AG04449 (cell line): ENCODE results near the gene TSPAN16.
"Not testable (repeated sequence)": the region's sequence is repeated elsewhere in the genome, so short reads cannot be mapped to it uniquely, and the experiment has no call there.

Experiments used
- CTCF ChIA-PET: fragments of 350-600 bp; formaldehyde crosslinking; extraction: SDS; loops from one replicate; lab custom pipeline; 2021; ENCODE audit warnings: antibody characterized with exemption; lab: Yijun Ruan, JAX
- POLR2A ChIA-PET: fragments of 400-600, 350-600 bp; formaldehyde crosslinking; extraction: SDS; loops from one replicate; lab custom pipeline; 2020; ENCODE audit warnings: antibody characterized with exemption, inconsistent platforms; lab: Yijun Ruan, JAX
- DNase-seq: peaks from one replicate; pipeline ENCODE4 v3.0.0-alpha.2; 2010; ENCODE audit warnings: low read depth, low spot score
- H3K4me3 ChIP-seq: 2 replicates; pipeline ENCODE4 v1.5.1; 2011; ENCODE audit warnings: low read depth, mild to moderate bottlenecking, control low read depth, low read length
- TF ChIP-seq, protein P1 (sequence below): IDR thresholded peaks from one replicate; pipeline ENCODE4 v1.5.1; 2011; ENCODE audit warnings: mild to moderate bottlenecking, moderate library complexity, low read length, control low read depth, inconsistent platforms; ENCODE audit not compliant: insufficient read depth; ENCODE audit errors: missing control alignments

TSPAN16 gene

DNA sequence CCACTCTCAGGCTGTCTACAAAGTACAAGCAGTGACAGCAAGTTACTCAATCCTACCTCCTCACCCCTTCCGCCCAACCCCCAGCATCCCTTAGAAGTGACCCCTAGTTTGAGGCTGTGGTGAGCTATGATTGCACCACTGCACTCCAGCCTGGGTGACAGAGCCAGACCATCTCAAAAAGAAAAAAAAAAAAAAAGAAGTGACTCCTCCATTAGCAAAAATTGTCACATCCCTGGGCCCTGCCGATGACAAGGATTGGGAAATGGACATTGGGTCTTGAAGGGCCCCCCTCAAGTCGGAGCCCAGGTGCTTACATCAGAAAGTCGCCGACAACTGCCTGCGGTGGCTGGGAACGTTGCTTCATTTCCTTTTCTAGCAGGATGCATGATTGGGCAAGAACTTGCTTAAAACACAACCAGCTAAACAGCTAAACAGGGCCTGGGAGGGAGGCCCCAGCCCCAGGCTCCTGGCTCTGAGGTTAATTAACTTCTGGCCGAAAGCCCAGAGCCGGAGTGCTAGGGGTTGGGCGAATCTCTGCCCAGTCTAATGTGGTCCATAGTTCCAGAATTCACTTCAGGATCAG is 28.2 kb downstream of the TSPAN16 start:
- TF ChIP-seq, protein P1, sequence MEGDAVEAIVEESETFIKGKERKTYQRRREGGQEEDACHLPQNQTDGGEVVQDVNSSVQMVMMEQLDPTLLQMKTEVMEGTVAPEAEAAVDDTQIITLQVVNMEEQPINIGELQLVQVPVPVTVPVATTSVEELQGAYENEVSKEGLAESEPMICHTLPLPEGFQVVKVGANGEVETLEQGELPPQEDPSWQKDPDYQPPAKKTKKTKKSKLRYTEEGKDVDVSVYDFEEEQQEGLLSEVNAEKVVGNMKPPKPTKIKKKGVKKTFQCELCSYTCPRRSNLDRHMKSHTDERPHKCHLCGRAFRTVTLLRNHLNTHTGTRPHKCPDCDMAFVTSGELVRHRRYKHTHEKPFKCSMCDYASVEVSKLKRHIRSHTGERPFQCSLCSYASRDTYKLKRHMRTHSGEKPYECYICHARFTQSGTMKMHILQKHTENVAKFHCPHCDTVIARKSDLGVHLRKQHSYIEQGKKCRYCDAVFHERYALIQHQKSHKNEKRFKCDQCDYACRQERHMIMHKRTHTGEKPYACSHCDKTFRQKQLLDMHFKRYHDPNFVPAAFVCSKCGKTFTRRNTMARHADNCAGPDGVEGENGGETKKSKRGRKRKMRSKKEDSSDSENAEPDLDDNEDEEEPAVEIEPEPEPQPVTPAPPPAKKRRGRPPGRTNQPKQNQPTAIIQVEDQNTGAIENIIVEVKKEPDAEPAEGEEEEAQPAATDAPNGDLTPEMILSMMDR = no peak
- CTCF ChIA-PET = interaction anchor here (0.9 to 2.2 kb wide), 6 partner anchors 18 to 158 kb away, joined by 3 to 9 read pairs (median 4); no protein-coding TSS in a partner anchor
- DNase-seq = peak; percentile 87
- H3K4me3 ChIP-seq = peak overlapping the region; percentile 37
- POLR2A ChIA-PET = interaction anchor here (0.6 kb wide), 2 partner anchors 233 to 1214 kb away, joined by 3 read pairs; no protein-coding TSS in a partner anchor

DNA sequence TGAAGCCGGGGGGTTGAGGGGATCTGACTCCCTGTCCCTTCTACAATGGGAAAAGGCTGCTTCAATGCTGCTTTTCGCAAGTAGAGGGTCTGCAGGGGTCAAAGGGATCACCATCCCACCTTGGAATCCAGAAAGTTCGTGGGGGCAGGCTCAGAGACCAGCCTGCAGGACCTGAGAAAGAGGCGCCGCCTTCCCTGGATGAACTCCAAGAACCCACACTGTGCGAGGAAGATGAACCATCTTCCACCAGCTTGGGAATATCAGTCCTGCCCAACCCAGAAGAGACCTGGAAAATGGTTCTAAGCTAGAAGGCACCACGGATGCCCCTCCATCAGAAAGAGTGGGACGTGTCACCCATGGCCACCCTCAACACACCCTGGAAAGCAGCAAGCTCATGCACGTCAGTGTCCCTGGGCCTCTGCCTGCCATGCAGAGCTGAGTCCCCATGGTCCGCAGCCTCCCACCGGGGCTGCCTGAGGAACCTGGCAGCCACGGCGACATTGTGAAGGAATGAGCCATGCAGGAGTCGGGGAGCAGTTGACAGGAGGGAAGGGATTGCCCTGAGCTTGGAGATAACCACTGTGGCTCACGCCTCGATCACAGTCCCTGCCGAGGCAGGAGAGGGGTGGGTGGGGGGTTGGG is 28.9 kb downstream of the TSPAN16 start:
- ChIA-PET POLR2A (interaction anchor here (0.6 kb wide), 1 partner anchor 1214 kb away, joined by 3 read pairs; no protein-coding TSS in a partner anchor), CTCF (interaction anchor here (0.9 to 1.5 kb wide), 5 partner anchors 19 to 158 kb away, joined by 3 to 5 read pairs (median 4); no protein-coding TSS in a partner anchor)
- no peak for DNase-seq
- H3K4me3 ChIP-seq = no peak overlapping the region
- TF ChIP-seq, protein P1 = no peak

DNA sequence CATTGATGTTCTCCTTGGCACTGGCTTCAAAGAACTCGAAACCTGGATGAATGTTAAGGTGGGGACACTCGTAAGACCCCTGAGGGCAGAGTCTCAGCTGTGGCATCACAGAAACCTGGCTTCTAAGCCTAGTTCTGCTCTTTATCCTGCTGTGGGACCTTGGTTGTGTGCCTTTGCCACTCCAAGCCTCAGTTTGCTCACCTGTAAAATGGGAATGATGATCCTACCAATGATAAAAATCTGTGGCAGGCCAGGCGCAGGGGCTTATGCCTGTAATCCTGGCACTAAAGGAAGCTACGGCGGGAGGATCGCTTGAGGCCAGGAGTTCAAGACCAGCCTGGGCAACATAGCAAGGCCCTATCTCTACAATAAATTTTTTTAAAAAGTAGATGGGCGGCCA is 29.6 kb downstream of the TSPAN16 start:
- TF ChIP-seq, protein P1 = no peak
- POLR2A ChIA-PET = no interaction called here

DNA sequence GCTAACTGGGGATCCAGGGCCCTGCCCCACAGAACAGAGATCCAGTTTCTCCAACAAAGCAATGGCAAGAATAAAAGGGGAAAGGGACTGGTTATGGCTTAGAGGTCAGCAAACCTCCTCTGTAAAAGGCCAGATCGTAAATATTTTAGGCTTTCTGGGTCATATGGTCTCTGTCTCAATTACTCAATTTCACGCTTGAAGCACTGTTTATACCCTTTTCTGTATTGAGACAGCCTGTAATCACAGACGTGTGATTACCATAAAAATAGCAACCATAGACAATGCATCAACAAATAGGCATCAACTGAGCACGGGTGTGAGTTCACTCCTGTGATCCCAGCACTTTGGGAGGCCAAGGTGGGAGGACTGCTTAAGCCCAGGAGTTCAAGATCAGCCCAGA is 34.2 kb downstream of the TSPAN16 start:
- no peak overlapping the region for H3K4me3 ChIP-seq
- ChIA-PET CTCF (no interaction called here), POLR2A (no interaction called here)
- TF ChIP-seq, protein P1 = no peak
- no peak for DNase-seq

More for the DNA sequence above, 29.6 kb downstream of the TSPAN16 start:
- CTCF ChIA-PET = interaction anchor here (1.0 kb wide), 1 partner anchor 55 kb away, joined by 5 read pairs; no protein-coding TSS in a partner anchor
- no peak overlapping the region for H3K4me3 ChIP-seq
- no peak for DNase-seq

DNA sequence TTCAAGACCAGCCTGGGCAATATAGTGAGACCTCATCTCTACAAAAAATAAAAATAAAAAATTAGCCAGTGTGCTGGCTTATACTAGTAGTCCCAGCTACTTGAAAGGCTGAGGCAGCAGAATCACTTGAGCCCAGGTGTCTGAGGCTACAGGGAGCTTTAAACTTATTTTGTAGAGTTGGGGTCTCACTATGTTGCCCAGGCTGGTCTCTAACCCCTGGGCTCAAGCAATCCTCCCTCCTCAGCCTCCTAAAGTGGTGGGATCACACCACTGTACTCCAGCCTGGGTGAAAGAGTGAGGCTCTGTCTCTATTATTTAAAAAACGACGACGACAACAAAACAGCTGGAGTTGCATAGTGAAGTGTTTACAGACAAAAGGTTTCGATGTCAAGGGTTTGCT is 35.5 kb downstream of the TSPAN16 start:
- no peak overlapping the region for H3K4me3 ChIP-seq
- TF ChIP-seq, protein P1 = no peak
- CTCF ChIA-PET = interaction anchor here (1.0 to 1.1 kb wide), 2 partner anchors 43 to 49 kb away, joined by 3 to 4 read pairs; no protein-coding TSS in a partner anchor
- POLR2A ChIA-PET = no interaction called here
- DNase-seq = no peak

DNA sequence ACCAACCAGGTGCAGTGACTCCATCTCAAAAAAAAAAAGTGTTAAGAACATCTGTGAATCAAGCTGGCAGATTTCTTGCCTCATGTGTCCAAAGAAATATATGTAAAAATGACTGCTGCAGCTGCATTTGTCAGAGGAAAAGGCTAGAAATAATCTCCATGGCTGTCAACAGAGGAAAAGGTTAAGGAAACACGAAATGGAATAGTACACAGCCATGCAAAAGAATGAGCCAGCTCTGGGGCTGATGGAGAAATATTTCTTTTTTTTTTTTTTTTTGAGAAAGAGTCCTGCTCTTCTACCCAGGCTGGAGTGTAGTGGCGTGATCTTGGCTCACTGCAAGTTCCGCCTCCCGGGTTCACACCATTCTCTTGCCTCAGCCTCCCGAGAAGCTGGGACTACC is 36.9 kb downstream of the TSPAN16 start:
- CTCF ChIA-PET = interaction anchor here (0.7 kb wide), 1 partner anchor 27 kb away, joined by 3 read pairs; no protein-coding TSS in a partner anchor
- DNase-seq = no peak
- TF ChIP-seq, protein P1 = no peak
- H3K4me3 ChIP-seq = no peak overlapping the region
- POLR2A ChIA-PET = no interaction called here

DNA sequence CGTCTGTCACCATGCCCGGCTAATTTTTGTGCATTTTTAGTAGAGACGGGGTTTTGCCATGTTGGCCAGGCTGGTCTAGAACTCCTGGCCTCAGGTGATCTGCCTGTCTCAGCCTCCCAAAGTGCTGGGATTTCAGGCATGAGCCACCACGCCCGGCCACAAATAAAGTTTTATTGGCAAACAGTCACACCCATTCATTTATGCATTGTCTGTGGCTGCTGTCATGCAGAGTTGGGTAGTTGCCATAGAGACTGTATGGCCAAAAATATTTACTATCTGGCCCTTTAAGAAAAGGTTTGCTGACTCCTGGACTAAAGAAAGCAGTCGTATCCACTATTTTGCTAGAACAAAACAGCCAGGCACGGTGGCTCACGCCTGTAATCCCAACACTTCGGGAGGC is 37.9 kb downstream of the TSPAN16 start:
- DNase-seq, CTCF ChIA-PET, H3K4me3 ChIP-seq, POLR2A ChIA-PET: not testable (repeated sequence)
